H9 (cell line): ENCODE measurements around the gene SS18L1. TPM values are rescaled to one million over a fixed set of nuclear protein-coding genes. Genes with fewer than 3 reads are reported as not detected.

Source experiments
- DNase-seq: peaks from one replicate; pipeline ENCODE4 v3.0.0-alpha.2; 2017
- H2AFZ ChIP-seq: one replicate; pipeline ENCODE4 v1.6.1; 2013; ENCODE audit warnings: mild to moderate bottlenecking, low read length, control low read depth, moderate library complexity
- H2AK5ac ChIP-seq: 2 replicates; pipeline ENCODE4 v1.6.1; 2013; ENCODE audit warnings: low read length, control low read depth, mixed read lengths; ENCODE audit not compliant: insufficient read length
- H2BK120ac ChIP-seq: one replicate; pipeline ENCODE4 v1.6.1; 2013; ENCODE audit warnings: low read depth, mild to moderate bottlenecking, low read length, control low read depth, inconsistent platforms; ENCODE audit not compliant: poor library complexity, severe bottlenecking
- H2BK12ac ChIP-seq: 2 replicates; pipeline ENCODE4 v1.6.1; 2013; ENCODE audit warnings: low read length, control low read depth, mixed read lengths, low read depth; ENCODE audit not compliant: insufficient read length
- H2BK15ac ChIP-seq: 2 replicates; pipeline ENCODE4 v1.6.1; 2013; ENCODE audit warnings: low read depth, low read length, control low read depth
- H2BK20ac ChIP-seq: one replicate; pipeline ENCODE4 v1.6.1; 2013; ENCODE audit warnings: low read depth, mild to moderate bottlenecking, low read length, control low read depth, inconsistent platforms; ENCODE audit not compliant: poor library complexity, severe bottlenecking
- H2BK5ac ChIP-seq: 2 replicates; pipeline ENCODE4 v1.6.1; 2013; ENCODE audit warnings: low read length, control low read depth, mixed read lengths; ENCODE audit not compliant: insufficient read length
- H3K14ac ChIP-seq: 2 replicates; pipeline ENCODE4 v1.6.1; 2013; ENCODE audit warnings: low read length, control low read depth; ENCODE audit not compliant: insufficient read depth
- H3K18ac ChIP-seq: 2 replicates; pipeline ENCODE4 v1.6.1; 2013; ENCODE audit warnings: low read depth, mild to moderate bottlenecking, mixed read lengths, low read length, control low read depth; ENCODE audit not compliant: insufficient read length
- H3K23ac ChIP-seq: 2 replicates; pipeline ENCODE4 v1.6.1; 2013; ENCODE audit warnings: low read length, control low read depth, mixed read lengths, low read depth; ENCODE audit not compliant: insufficient read length
- H3K23me2 ChIP-seq: 2 replicates; pipeline ENCODE4 v1.6.1; 2013; ENCODE audit warnings: low read depth, mild to moderate bottlenecking, mixed read lengths, low read length, control low read depth; ENCODE audit not compliant: insufficient read length, poor library complexity, severe bottlenecking
- H3K27ac ChIP-seq: 2 replicates; pipeline ENCODE4 v1.5.1; 2013; ENCODE audit warnings: low read length, control low read depth, mixed read lengths, low read depth; ENCODE audit not compliant: insufficient read length
- H3K27me3 ChIP-seq: 2 replicates; pipeline ENCODE4 v1.6.1; 2013; ENCODE audit warnings: low read length, control low read depth, inconsistent platforms; ENCODE audit not compliant: insufficient read depth
- H3K4ac ChIP-seq: 2 replicates; pipeline ENCODE4 v1.6.1; 2013; ENCODE audit warnings: low read depth, mild to moderate bottlenecking, control low read depth, inconsistent platforms, low read length, moderate library complexity
- H3K4me1 ChIP-seq: 2 replicates; pipeline ENCODE4 v1.6.1; 2013; ENCODE audit warnings: low read length, control low read depth, inconsistent platforms; ENCODE audit not compliant: insufficient read depth
- H3K4me2 ChIP-seq: 2 replicates; pipeline ENCODE4 v1.6.1; 2013; ENCODE audit warnings: low read length, control low read depth, mixed read lengths; ENCODE audit not compliant: insufficient read length, insufficient read depth
- H3K56ac ChIP-seq: 2 replicates; pipeline ENCODE4 v1.6.1; 2013; ENCODE audit warnings: low read depth, mild to moderate bottlenecking, mixed read lengths, low read length, control low read depth; ENCODE audit not compliant: insufficient read length
- H3K79me1 ChIP-seq: 2 replicates; pipeline ENCODE4 v1.6.1; 2013; ENCODE audit warnings: low read depth, mild to moderate bottlenecking, moderate library complexity, low read length, control low read depth, inconsistent platforms; ENCODE audit not compliant: insufficient read depth, poor library complexity, severe bottlenecking
- H3K79me2 ChIP-seq: 2 replicates; pipeline ENCODE4 v1.6.1; 2013; ENCODE audit warnings: low read length, control low read depth, inconsistent platforms; ENCODE audit not compliant: insufficient read depth
- H3K9ac ChIP-seq: 2 replicates; pipeline ENCODE4 v1.6.1; 2013; ENCODE audit warnings: low read length, control low read depth, mixed read lengths; ENCODE audit not compliant: insufficient read length; ENCODE audit errors: extremely low read depth
- H3K9me3 ChIP-seq: one replicate; pipeline ENCODE4 v1.6.1; 2013; ENCODE audit warnings: low read depth, low read length, inconsistent platforms; ENCODE audit not compliant: control insufficient read depth
- H3T11ph ChIP-seq: one replicate; pipeline ENCODE4 v1.6.1; 2013; ENCODE audit warnings: mild to moderate bottlenecking, low read length, control low read depth, inconsistent platforms
- H4K20me1 ChIP-seq: one replicate; pipeline ENCODE4 v1.6.1; 2013; ENCODE audit not compliant: control insufficient read depth, insufficient read length, insufficient read depth
- H4K5ac ChIP-seq: 2 replicates; pipeline ENCODE4 v1.6.1; 2013; ENCODE audit warnings: low read depth, mild to moderate bottlenecking, mixed read lengths, low read length, control low read depth; ENCODE audit not compliant: insufficient read length
- H4K8ac ChIP-seq: replicated peaks from 2 replicates; pipeline ENCODE4 v1.6.1; 2013; ENCODE audit warnings: low read length, control low read depth, mixed read lengths, low read depth; ENCODE audit not compliant: insufficient read length
- H4K91ac ChIP-seq: 2 replicates; pipeline ENCODE4 v1.6.1; 2013; ENCODE audit warnings: low read depth, mild to moderate bottlenecking, moderate library complexity, mixed read lengths, low read length, control low read depth; ENCODE audit not compliant: insufficient read length
- H3K27ac Mint-ChIP-seq, 3 experiments: 2 replicates in 2 of 3; 3 replicates in 1 of 3; pipeline ENCODE4 v1.8.0; 2020 to 2021; ENCODE audit warnings: mixed read lengths in 3 of 3, mild to moderate bottlenecking in 1 of 3, moderate library complexity in 1 of 3
- H3K27me3 Mint-ChIP-seq: 2 replicates; pipeline ENCODE4 v1.8.0; 2021; ENCODE audit warnings: low read depth, mild to moderate bottlenecking, moderate library complexity, mixed read lengths
- H3K36me3 Mint-ChIP-seq, 3 experiments: 2 replicates in 2 of 3; 3 replicates in 1 of 3; pipeline ENCODE4 v1.8.0; 2020 to 2021; ENCODE audit warnings: low read depth in 3 of 3, mixed read lengths in 3 of 3; ENCODE audit not compliant: insufficient read depth in 1 of 3
- H3K4me1 Mint-ChIP-seq, 2 experiments: 2 replicates each; pipeline ENCODE4 v1.8.0; 2020; ENCODE audit warnings: mixed read lengths in 2 of 2
- H3K4me3 Mint-ChIP-seq, 2 experiments: 2 replicates in 1 of 2; 3 replicates in 1 of 2; pipeline ENCODE4 v1.8.0; 2020 to 2021; ENCODE audit warnings: mild to moderate bottlenecking in 2 of 2, mixed read lengths in 2 of 2, moderate library complexity in 1 of 2
- H3K9me3 Mint-ChIP-seq, 2 experiments: 2 replicates in 1 of 2; 3 replicates in 1 of 2; pipeline ENCODE4 v1.8.0; 2020; ENCODE audit warnings: mild to moderate bottlenecking in 2 of 2, mixed read lengths in 2 of 2, moderate library complexity in 1 of 2
- WGBS: extraction: QIAGEN DNeasy Blood & Tissue Kit; methylation state at CpG from one replicate; pipeline ENCODE4 v1.1.7; 2013; ENCODE audit warnings: missing lambda C conversion rate, low lambda C conversion rate, mixed read lengths; ENCODE audit not compliant: insufficient read length; ENCODE audit errors: extremely low coverage; 5-methylcytosine and 5-hydroxymethylcytosine counted together
- total RNA-seq: library from RNA; stranded (reverse); gene quantifications from 2 replicates; pipeline ENCODE4 v1.2.1, GENCODE V29; 2021
- TF ChIP-seq, protein P1 (sequence below): fragments of 200-600 bp; sonication (generic); conservative IDR thresholded peaks from 3 replicates; pipeline ENCODE4 v1.8.0; 2021; ENCODE audit warnings: antibody characterized with exemption, mild to moderate bottlenecking

SS18L1 gene
- total RNA-seq, 1 experiment from 2014 or later: 22.2 TPM

DNA sequence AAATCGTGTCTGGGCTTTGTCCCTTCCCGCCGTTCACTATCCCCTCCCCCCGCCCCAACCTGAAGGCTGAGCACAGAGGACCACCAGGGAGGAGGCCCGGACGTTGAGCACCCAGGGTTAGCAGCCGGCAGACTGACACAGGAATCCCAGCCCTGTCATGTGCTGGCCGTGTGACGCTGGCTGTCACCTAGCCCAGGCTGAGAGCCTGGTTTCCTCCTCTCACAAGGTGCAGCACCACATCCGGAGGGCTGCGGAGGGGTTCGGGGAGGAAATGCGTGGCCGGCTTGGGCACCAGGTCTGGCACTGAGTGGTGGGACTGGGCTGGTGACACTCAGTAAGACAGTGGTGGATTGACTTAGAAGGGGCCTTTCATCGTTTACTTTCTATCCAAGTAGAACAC lies 25.9 kb upstream of the SS18L1 start:
- Histone ChIP-seq H3K4ac (no peak overlapping the region), H3K23ac (no peak overlapping the region), H2AFZ (no peak overlapping the region), H4K5ac (no peak overlapping the region), H4K8ac (no peak overlapping the region), H2AK5ac (no peak overlapping the region), H2BK12ac (no peak overlapping the region), H2BK120ac (no peak overlapping the region), H2BK20ac (no peak overlapping the region), H4K20me1 (no peaks in the 10 kb centered on the region), H3K56ac (no peak overlapping the region), H3K27ac (no peak overlapping the region), H3K14ac (no peak overlapping the region), H3K9ac (no peak overlapping the region), H2BK5ac (no peak overlapping the region), H3K79me1 (no peaks in the 10 kb centered on the region), H3K4me2 (no peak overlapping the region), H2BK15ac (no peak overlapping the region), H3K9me3 (no peaks in the 10 kb centered on the region), H3K79me2 (no peaks in the 10 kb centered on the region), H4K91ac (no peak overlapping the region), H3T11ph (no peak overlapping the region), H3K23me2 (no peaks in the 10 kb centered on the region), H3K27me3 (no peaks in the 10 kb centered on the region), H3K4me1 (no peaks in the 10 kb centered on the region), H3K18ac (no peak overlapping the region)
- H3K9me3 Mint-ChIP-seq: no peaks in the 10 kb centered on the region; a peak in 1 of 5 replicates
- no CpG with 5 or more reads among the region's 15 CpGs for WGBS
- H3K4me3 Mint-ChIP-seq: no peak overlapping the region; a peak in 1 of 5 replicates
- no peak overlapping the region for H3K27ac Mint-ChIP-seq
- H3K27me3 Mint-ChIP-seq: peaks cover 7% of the 10 kb centered on the region
- peaks cover 22 to 50% of the 10 kb centered on the region in 2 experiments for H3K4me1 Mint-ChIP-seq
- no peaks in the 10 kb centered on the region; a peak in 1 of 7 replicates for H3K36me3 Mint-ChIP-seq
- no peak for DNase-seq
- TF ChIP-seq, protein P1, sequence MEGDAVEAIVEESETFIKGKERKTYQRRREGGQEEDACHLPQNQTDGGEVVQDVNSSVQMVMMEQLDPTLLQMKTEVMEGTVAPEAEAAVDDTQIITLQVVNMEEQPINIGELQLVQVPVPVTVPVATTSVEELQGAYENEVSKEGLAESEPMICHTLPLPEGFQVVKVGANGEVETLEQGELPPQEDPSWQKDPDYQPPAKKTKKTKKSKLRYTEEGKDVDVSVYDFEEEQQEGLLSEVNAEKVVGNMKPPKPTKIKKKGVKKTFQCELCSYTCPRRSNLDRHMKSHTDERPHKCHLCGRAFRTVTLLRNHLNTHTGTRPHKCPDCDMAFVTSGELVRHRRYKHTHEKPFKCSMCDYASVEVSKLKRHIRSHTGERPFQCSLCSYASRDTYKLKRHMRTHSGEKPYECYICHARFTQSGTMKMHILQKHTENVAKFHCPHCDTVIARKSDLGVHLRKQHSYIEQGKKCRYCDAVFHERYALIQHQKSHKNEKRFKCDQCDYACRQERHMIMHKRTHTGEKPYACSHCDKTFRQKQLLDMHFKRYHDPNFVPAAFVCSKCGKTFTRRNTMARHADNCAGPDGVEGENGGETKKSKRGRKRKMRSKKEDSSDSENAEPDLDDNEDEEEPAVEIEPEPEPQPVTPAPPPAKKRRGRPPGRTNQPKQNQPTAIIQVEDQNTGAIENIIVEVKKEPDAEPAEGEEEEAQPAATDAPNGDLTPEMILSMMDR: no peak
